Measurements from ENCODE around the gene TNIP2. TPM values are rescaled to one million over a fixed set of nuclear protein-coding genes. Genes with fewer than 3 reads are reported as not detected.

The TNIP2 gene
- polyA plus RNA-seq, 2 donors: 29.3 to 29.7 TPM

- no peak overlapping the region for H3K4me3 ChIP-seq (ENCODE audit: low read depth in 1 of 2, low read length in 2 of 2)
- H3K36me3 ChIP-seq (ENCODE audit: control insufficient read depth in 2 of 2, insufficient read depth in 2 of 2, low read length in 1 of 2): peaks cover 18 to 54% of the 10 kb centered on the region in 2 donors
- 86 to 93% methylated on average over 5 of the region's 5 CpGs for whole genome bisulfite sequencing, 2 donors
Observed at GRCh38 chr4:2695346-2696060, 60.6 kb downstream of the TNIP2 start.

GRCh38 chr4:2694691-2695090, 61.4 kb downstream of the TNIP2 start:
- Histone ChIP-seq H3K36me3 (ENCODE audit: control insufficient read depth in 2 of 2, insufficient read depth in 2 of 2, low read length in 1 of 2) (peaks cover 18 to 49% of the 10 kb centered on the region in 2 donors), H3K27me3 (ENCODE audit: control insufficient read depth in 1 of 2, insufficient read depth in 2 of 2, low read length in 2 of 2) (no peaks in the 10 kb centered on the region), H3K27ac (ENCODE audit: low read depth in 2 of 2, low read length in 1 of 2) (no peak overlapping the region), H3K4me3 (ENCODE audit: low read depth in 1 of 2, low read length in 2 of 2) (no peak overlapping the region), H3K9me3 (ENCODE audit: control insufficient read depth in 2 of 2, insufficient read depth in 1 of 2, low read depth in 1 of 2, low read length in 1 of 2) (no peaks in the 10 kb centered on the region), H3K4me1 (ENCODE audit: control insufficient read depth in 2 of 2, insufficient read depth in 2 of 2, low read length in 1 of 2) (peaks cover 0 to 2% of the 10 kb centered on the region in 2 donors)
- 93 to 94% methylated on average over 16 of the region's 16 CpGs for WGBS, 2 donors

More at GRCh38 chr4:2695346-2696060, 60.6 kb downstream of the TNIP2 start:
- Histone ChIP-seq H3K4me1 (ENCODE audit: control insufficient read depth in 2 of 2, insufficient read depth in 2 of 2, low read length in 1 of 2) (no peaks in the 10 kb centered on the region), H3K27me3 (ENCODE audit: control insufficient read depth in 1 of 2, insufficient read depth in 2 of 2, low read length in 2 of 2) (no peaks in the 10 kb centered on the region), H3K9me3 (ENCODE audit: control insufficient read depth in 2 of 2, insufficient read depth in 1 of 2, low read depth in 1 of 2, low read length in 1 of 2) (no peaks in the 10 kb centered on the region), H3K27ac (ENCODE audit: low read depth in 2 of 2, low read length in 1 of 2) (no peak overlapping the region)

GRCh38 chr4:2691952-2692435, 64.1 kb downstream of the TNIP2 start:
- 83 to 85% methylated on average over 7 of the region's 7 CpGs for WGBS, 2 donors
- H3K27ac ChIP-seq (ENCODE audit: low read depth in 2 of 2, low read length in 1 of 2): no peak overlapping the region
- peaks cover 13 to 46% of the 10 kb centered on the region in 2 donors for H3K36me3 ChIP-seq (ENCODE audit: control insufficient read depth in 2 of 2, insufficient read depth in 2 of 2, low read length in 1 of 2)
- H3K27me3 ChIP-seq (ENCODE audit: control insufficient read depth in 1 of 2, insufficient read depth in 2 of 2, low read length in 2 of 2): no peaks in the 10 kb centered on the region
- no peaks in the 10 kb centered on the region for H3K9me3 ChIP-seq (ENCODE audit: control insufficient read depth in 2 of 2, insufficient read depth in 1 of 2, low read depth in 1 of 2, low read length in 1 of 2)
- peaks cover 0 to 3% of the 10 kb centered on the region in 2 donors for H3K4me1 ChIP-seq (ENCODE audit: control insufficient read depth in 2 of 2, insufficient read depth in 2 of 2, low read length in 1 of 2)
- no peak overlapping the region for H3K4me3 ChIP-seq (ENCODE audit: low read depth in 1 of 2, low read length in 2 of 2)

Other genes starting within 250 kb of the TNIP2 start
- 10 to 100 TPM in 1 of 2 donors, 1 to 10 TPM in 1; 5.8 to 10.2 TPM for gene FAM193A, start 219.7 kb downstream of the TNIP2 start, polyA plus RNA-seq
- 10 to 100 TPM; 14.3 to 45.1 TPM for gene SH3BP2, start 36.7 kb upstream of the TNIP2 start, polyA plus RNA-seq
- gene ADD1, start 87.5 kb upstream of the TNIP2 start, polyA plus RNA-seq: 100 to 1,000 TPM; 102 to 156 TPM
- gene NOP14, start 207.1 kb upstream of the TNIP2 start, polyA plus RNA-seq: 10 to 100 TPM; 11.9 to 15.1 TPM
- gene GRK4, start 207.2 kb upstream of the TNIP2 start, polyA plus RNA-seq: 1 to 10 TPM; 1.2 to 1.7 TPM

Data from esophagus (tissue), 2 donors.